Endothelial cell of umbilical vein (primary cell): ENCODE measurements around the gene OR10J4.

ENCODE experiments used
- EZH2 ChIP-seq: IDR thresholded peaks from 2 replicates; pipeline ENCODE4 v1.6.1; 2012; ENCODE audit warnings: borderline replicate concordance, low read depth, mild to moderate bottlenecking, moderate library complexity, low read length, inconsistent platforms; ENCODE audit not compliant: severe bottlenecking
- FOS ChIP-seq: IDR thresholded peaks from 2 replicates; pipeline ENCODE4 v1.6.1; 2011; ENCODE audit warnings: mild to moderate bottlenecking, low read length, moderate library complexity, borderline replicate concordance; ENCODE audit not compliant: insufficient read depth
- GATA2 ChIP-seq: IDR thresholded peaks from 2 replicates; pipeline ENCODE4 v1.7.0; 2011; ENCODE audit warnings: low read depth, mild to moderate bottlenecking, moderate library complexity, mixed read lengths, low read length; ENCODE audit not compliant: insufficient read length, insufficient read depth
- MYC ChIP-seq: IDR thresholded peaks from one replicate; pipeline ENCODE4 v1.6.1; 2011; ENCODE audit warnings: mild to moderate bottlenecking, low read depth, low read length
- POLR2A ChIP-seq: IDR thresholded peaks from 2 replicates; pipeline ENCODE4 v1.6.1; 2012; ENCODE audit warnings: low read depth, mild to moderate bottlenecking, control low read depth, low read length
- POLR2AphosphoS5 ChIP-seq: IDR thresholded peaks from 2 replicates; pipeline ENCODE4 v1.6.1; 2012; ENCODE audit warnings: low read depth, mild to moderate bottlenecking, control low read depth, low read length, moderate library complexity; ENCODE audit not compliant: insufficient read depth
- TF ChIP-seq, protein P1 (sequence below): IDR thresholded peaks from 2 replicates; pipeline ENCODE4 v1.6.1; 2011; ENCODE audit not compliant: insufficient read depth, insufficient read length
- TF ChIP-seq, protein P2 (sequence below), 2 donors: IDR thresholded peaks; 1 replicate in 1 of 2; 2 replicates in 1 of 2; pipeline ENCODE4 v1.5.1; 2011; ENCODE audit warnings: low read length in 2 of 2, mild to moderate bottlenecking in 2 of 2, moderate library complexity in 2 of 2, control low read depth in 1 of 2, inconsistent platforms in 1 of 2, low read depth in 1 of 2; ENCODE audit not compliant: insufficient read depth in 1 of 2; ENCODE audit errors: extremely low read depth in 1 of 2

DNA sequence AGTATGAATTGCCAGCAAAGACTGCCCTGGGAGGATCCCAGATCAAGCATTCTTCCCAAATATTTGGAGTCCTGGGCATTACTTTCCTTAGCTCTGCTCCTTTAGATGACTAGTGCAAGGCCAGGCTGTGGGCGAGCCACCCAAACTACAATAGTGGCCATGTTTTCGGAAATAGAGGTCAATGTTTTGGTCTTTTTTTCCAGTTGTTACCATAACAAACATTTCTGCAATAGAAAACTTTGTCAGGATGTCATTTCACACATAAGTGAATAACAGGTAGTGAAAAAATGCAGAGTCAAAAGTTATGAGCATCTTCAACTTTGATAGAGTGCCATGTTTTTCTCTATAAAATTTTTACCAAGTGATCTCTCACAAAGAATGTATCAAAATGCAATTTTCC, 25.2 kb upstream of the OR10J4 start:
- TF ChIP-seq EZH2, result no peak
- TF ChIP-seq, protein P1, sequence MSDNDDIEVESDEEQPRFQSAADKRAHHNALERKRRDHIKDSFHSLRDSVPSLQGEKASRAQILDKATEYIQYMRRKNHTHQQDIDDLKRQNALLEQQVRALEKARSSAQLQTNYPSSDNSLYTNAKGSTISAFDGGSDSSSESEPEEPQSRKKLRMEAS, result no peak
- TF ChIP-seq, protein P2, sequence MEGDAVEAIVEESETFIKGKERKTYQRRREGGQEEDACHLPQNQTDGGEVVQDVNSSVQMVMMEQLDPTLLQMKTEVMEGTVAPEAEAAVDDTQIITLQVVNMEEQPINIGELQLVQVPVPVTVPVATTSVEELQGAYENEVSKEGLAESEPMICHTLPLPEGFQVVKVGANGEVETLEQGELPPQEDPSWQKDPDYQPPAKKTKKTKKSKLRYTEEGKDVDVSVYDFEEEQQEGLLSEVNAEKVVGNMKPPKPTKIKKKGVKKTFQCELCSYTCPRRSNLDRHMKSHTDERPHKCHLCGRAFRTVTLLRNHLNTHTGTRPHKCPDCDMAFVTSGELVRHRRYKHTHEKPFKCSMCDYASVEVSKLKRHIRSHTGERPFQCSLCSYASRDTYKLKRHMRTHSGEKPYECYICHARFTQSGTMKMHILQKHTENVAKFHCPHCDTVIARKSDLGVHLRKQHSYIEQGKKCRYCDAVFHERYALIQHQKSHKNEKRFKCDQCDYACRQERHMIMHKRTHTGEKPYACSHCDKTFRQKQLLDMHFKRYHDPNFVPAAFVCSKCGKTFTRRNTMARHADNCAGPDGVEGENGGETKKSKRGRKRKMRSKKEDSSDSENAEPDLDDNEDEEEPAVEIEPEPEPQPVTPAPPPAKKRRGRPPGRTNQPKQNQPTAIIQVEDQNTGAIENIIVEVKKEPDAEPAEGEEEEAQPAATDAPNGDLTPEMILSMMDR (IDR thresholded peaks at IDR 0.05; ENCODE audit: extremely low read depth in 1 of 2, insufficient read depth in 1 of 2, low read depth in 1 of 2, low read length in 2 of 2), result no peak
- TF ChIP-seq POLR2AphosphoS5, result no peak
- no peak for TF ChIP-seq POLR2A
- TF ChIP-seq GATA2, result no peak
- TF ChIP-seq MYC, result no peak
- no peak for TF ChIP-seq FOS
